HG02759 (cell line): ENCODE results near the gene BARX1.
"Not testable (repeated sequence)": the region's sequence is repeated elsewhere in the genome, so short reads cannot be mapped to it uniquely, and the experiment has no call there.

ENCODE experiments used
- ATAC-seq: cut with Tn5 transposase; IDR thresholded peaks from one replicate; pipeline ENCODE4 v1.9.1; 2021; ENCODE audit warnings: mild to moderate bottlenecking, moderate library complexity; ENCODE audit not compliant: unreplicated experiment

The BARX1 gene

DNA sequence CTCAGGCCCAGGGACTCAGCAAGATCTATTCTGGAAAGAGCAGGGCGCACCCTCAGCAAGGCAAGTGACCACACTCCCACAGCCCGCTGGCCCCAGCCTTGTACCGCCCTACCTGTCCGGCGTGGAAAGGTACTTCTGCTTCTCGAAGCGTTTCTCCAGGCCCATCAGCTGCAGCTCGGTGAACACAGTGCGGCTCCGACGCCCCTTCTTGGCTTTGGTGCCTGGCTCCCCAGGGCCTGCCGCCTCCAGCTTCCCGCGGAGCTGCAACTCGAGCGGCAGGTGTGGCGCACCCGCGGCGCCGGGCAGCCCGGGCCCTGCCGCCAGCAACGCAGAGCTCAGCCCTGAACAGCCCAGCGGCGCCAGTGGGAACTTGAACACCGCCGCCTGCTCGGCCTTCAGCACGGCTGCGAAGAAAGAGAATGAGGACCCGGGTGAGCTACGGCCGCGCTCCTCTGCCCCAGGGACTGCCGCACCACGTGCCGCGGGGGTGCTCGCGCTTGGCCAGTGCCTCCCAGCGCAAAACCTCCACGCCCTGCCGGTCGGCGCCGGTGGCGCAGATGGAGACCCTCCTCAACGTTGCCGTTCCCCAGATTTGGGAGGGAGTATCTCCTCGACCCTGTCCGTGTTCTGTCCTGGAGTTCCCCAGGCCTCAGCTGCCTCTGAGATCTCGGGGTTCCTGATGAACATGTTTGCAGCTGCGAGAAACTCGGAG lies 2.2 kb downstream of the BARX1 start:
- no peak for ATAC-seq

DNA sequence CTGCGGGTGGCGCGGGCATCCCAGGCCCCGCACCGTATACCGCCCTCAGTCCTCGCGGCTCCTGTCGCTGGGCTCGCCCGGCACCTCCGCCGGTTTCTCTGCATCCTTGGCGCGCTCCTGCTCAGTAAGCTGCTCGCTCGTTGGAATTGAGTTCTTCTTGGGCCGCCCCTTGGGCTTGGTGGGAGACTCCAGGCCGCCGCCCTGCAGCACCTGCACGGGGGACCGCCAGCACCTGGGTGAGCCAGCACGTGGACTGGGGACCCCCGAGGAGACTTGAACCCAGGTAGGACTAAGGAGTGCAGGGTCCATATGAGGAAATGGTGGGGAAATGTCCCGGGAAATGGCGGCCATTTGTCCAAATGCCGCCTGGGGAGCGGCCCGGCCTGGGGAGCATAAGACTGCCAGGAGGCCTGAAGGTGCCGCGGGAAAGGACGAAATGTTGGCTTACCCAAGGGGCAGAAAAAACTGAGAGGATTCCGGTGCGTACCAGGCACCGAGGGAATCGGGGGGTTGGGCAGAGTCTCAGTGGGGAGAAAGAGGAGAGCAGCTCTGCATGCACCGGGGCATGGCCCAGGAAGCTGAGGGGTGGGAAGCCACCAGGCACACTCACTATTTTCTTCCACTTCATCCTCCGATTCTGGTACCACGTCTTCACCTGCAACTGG lies 2.9 kb downstream of the BARX1 start:
- no peak for ATAC-seq

DNA sequence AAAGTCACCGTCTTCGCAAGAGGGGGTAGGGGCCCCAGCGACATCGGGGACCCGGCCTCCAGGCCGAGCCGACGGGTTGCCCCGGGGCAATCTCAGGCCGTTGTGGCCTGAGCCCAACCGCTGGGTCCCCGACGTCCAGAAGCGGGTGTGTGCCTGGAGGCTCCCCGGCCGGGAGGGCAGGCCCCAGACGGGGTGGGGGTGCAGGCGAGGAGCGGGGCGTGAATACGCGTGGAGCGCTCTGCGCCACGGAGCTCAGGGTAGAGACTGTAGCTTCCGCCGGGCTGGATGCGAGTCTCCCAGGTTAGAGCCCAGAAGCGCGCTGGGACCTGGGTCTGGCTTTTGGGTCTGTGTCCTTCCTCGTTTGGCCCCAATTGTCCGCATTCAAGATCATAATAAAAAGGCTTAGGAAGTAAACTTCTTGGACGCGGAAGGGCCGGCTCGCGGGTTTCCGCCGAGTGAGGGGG lies 3.5 kb downstream of the BARX1 start:
- ATAC-seq, result no peak

DNA sequence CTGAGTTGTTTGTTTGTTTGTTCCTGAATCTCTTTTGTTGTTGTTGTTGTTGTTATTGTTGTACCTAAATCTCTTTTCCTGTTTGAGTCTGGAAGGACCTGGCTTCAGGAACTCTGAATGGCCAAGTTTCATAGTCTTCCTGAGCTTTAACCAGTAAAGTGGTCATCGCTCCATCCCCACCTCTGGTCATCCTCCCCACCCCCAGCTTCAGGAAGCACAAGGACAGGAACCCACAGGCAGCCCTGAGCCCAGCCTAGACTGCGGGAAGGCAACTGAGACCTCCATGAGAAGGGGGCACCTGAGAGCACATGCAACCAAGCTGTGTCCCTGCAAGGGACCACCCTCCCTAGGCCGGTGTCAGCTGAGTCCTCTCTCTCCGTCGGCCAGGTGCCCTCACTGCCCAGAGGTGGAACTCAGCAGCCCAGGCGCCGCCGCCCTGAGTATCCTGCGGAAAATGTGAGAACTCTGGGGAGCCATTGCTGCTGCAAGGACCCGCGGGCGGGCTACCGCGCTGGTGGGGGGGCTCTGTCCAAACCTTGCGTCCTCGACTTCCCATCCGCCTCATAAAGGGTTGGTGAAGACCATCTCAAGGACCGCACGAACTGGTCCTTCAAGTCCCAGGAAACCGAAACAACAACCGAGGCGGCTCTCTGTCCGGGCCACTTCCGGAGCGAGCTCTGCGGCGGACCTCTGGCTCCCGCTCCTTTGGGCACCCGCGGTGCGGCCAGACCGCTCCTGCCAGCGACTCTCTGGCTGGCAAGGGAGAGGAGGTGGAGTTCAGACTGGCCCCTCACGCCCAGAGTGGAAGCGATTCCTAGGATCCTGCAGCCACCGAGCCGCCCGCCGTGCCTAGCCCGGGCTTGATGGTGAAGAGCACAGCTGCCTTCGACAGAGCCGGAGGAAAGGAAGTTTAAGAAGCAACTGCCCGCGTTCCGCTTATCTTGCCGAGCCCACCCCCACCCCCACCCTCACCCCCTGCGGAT lies 4.2 kb downstream of the BARX1 start:
- no peak for ATAC-seq

DNA sequence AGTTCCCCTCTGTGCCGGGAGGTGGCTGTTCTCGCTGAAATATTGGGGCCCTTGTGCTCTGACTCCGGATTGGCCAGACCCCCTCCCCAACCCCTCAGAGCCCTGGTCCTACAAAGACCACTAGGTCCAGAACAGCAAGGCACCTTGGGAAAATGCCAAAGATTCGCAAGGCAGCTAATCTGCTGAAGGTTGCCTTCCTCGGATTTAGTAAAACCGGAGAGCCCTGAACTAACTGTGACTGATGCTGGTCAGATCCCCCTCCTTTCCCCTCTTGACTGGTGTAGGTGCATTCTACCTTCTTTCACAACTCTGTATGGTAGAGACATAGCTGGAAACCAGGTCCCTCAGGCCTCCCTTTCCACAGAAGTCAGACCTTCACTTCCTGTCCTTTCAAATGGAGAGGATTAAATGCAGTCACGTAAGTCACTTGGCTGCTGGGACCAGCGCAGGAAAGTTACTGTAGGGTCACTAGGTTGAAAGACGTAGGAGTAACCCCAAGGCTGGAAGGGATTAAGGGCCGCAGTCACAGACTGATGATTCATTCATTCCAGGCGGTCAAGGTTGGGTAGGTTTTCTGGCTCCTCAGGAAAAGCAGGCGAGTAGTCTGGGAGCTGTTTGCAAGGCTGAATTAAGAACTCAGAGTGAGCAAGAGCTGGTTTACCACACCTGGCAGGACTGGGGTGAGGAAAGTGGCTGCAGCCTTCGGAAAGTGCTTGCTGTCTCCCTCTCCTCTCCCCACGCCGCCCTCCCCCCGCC lies 5.3 kb downstream of the BARX1 start:
- ATAC-seq, result no peak

DNA sequence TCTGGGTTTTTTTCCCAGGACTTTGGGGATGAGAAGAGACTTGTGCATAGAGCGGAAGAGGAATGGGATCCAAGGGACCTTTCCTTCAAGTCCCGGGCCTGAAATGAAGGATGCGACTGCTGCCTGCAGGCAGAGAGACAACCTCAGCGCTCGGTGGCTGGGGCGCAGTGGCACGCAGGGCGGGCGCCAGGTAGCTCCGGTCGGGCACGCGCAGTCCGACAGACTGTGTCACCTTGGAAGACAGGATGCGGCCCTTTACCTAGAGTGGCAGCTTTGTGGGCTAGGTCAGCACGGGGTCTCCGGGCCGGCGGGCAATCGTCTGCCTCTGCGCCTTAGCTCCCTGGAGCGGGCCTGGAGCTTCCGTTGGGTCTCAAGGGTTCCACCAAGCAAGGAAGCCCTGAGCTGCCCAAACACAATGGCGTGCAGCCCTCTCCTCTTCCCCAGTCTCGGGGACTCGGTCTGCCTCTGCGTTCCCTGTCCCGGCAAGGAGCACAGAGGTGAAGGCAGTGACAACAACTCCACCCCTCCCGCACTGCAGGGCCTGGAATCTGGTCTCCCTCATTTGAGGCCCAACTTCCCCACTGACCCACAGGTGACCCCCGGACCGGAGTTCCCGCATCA lies 6.0 kb downstream of the BARX1 start:
- ATAC-seq, result no peak

DNA sequence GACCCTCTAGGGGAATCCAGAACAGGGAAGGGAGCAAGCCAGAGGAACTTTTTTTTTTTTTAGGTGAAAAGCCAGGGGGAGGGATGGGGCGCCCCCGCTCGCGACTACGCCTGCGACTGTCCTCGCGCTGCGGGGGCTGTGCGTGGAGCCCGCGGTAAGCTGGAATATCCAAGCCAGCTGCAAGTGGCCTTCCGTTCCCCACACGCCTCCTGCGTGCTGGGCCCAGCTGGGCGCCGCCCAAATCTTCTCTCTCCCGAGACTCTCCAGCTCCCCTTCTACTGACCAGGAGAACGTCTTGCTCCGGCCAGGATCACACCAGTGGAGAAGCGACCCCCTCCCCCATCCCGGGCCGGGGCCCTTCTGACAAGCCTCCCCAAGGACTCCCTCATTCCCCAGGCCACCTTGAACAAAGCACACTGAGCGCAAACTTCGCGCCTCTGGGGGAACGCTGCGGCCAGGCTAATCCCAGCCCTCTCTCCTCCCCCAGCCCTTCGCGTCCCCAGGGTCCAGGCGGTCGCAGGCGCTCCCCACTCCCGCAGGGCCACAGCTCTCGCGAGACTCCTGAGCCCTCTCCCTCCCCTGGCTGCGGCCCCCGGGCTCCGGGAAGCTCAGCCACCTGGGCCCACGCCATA lies 6.6 kb downstream of the BARX1 start:
- no peak for ATAC-seq

DNA sequence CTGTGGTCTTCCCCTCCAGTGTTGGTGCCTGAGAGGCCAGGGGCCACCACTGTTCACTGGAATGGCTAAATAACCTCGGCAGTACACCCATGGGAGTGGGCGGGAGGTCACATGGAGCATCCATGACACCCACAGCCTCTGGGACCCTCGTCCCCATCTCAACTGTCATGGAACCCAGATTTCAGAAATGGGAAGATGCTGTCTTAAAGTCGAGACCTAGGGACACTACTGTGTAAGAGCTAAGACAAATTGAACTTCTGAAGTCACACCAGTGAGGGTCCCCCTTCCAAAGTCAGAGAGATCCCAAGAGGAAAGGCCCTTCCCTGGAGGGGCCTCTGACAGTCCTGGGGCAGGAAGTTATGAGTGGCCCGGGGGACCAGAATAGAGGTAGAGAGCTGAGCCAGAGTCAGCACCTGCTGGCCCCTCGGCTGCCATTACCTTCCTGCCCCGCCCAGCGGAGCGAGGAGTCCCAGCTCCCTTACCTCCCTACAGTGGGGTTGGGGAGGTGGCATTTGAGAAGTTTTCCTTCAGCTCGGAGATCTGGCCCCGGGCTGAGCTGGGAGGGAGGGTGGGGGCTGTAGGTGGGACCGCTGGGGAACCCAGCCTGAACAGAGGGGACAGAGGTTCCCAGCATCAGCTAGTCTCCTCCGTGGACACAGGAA lies 7.6 kb downstream of the BARX1 start:
- no peak for ATAC-seq

DNA sequence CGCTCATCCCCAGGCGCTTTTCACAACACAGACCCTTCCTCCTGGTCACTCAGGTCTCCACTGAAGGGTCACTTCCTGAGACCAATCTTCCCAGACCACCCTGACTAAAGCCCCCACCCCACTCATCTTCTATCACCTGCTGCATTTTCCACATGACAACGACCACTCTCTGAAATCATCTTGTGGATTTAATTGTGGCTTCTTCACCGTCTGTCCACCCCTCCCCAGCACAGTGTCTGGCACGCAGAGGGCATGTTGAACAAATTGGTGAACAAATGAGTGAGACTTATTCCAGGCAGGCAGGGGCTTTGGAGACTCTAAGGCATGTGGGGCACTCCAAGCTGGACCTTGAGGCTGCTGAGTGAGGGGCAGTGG lies 8.8 kb downstream of the BARX1 start:
- no peak for ATAC-seq

DNA sequence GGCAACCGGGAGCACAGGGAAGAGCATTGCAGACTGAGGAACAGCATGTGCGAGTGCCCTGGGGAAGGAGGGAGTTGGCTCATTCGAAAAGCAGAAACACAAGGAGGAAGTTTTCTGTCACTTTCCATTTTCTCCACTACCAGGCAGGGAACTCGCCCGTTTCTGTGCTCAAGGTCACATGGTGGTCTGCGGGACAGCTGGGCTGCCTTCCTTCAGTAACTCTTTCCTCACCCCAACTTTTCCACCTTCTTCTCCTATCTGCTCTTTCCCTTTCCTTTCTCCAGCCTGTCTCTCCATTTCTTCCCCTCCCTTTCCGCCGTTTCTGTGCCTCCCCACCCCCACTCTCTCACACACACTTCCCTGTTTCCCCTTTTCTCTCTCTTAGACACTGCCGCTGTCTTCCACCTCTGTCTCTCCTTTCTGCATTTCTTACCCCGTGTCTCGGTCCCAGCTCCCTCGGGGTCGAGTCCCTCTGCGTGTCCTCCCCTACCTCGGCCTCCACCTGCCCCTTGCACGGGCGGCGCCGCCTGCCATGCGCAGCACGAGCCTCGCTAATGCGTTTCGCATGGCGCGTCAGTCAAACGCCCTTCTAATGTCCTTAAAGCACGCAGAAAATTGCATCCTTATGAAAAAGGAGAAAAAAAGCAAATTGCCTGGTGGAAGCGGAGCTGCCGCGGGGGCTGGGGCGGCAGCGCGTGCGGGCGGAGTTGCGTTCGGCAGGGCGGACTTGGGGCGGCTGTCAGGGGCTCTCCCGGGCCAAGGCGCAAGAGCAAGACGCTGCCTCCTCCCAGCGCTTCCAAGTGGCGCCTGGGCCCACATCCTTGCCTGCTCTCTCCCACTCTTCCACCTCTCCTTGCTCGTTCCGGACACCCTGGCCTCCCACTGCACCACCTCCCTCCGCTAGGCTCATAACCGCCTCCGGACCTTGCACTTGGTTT lies 9.5 kb downstream of the BARX1 start:
- no peak for ATAC-seq

DNA sequence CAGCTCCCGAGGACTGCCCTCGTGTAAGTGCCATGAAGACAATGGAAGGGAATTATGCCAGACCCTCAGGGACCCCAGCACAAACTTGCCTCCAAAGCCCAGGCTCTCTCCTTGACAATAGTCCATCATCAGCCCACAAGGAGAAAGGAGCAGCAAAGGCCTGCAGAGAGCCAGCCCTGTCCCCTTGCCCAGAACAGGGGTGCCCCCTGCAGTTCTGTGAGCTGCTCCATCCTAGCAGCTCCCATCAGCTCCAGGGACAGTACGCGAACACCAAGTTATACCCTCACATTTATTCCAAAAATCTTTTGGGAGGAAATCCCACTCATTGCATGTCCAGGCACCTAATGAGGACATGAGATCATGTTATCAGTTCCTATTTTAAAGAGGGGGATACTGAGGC lies 11.1 kb downstream of the BARX1 start:
- ATAC-seq, result no peak

DNA sequence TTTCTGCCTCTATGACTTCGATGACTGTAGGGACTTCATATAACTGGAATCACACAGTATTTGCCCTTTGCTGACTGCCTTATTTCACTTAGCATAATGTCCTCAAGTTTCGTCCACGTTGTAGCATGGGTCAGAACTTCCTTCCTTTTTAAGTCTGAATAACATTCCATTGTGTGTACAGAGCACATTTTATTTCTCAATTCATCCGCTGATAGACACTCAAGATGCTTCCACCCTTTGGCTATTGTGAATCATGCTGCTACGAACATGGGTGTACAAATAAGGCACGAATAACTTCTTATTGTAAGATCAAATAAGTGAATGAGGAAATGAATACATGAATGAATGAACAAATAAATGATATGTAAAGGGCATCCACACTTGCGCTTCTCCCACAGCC lies 13.0 kb downstream of the BARX1 start:
- ATAC-seq, result no peak

DNA sequence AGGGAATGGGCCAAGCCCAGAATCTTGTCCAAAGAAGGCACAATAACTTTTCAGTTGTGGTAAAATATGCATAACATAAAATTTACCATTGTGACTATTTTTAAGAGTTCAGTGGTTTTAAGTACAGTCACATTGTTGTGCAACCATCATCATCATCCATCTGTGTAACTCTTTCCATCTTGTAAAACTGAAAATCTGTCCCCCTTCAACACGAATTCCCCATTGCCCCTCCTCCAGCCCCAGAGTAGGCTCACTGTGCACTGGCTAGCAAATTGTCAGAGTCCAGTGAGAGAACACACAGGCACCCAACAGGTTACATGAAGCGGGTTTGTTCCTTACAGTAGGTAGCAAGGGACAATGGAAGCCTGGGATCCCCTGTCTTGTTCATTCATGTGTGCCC lies 13.7 kb downstream of the BARX1 start:
- ATAC-seq, result no peak

DNA sequence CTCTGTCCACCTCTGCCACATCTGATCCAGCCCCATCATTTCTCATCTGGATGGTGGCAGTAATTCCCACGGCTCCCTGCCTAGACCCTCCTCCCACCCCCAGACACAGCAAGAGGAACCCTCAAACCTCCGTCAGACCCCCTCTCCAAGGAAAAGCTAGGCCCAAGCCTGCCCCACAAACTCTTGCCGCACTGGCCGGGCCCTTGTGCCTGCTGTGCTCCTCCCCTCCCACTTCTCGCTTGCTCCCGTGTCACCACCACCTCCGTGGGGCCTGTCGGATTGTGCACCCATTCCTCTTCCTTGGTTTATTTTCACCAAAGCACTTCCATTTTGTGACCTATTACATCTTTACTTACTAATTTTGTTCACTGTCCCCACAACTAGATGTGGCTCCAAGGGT lies 14.2 kb downstream of the BARX1 start:
- no peak for ATAC-seq

DNA sequence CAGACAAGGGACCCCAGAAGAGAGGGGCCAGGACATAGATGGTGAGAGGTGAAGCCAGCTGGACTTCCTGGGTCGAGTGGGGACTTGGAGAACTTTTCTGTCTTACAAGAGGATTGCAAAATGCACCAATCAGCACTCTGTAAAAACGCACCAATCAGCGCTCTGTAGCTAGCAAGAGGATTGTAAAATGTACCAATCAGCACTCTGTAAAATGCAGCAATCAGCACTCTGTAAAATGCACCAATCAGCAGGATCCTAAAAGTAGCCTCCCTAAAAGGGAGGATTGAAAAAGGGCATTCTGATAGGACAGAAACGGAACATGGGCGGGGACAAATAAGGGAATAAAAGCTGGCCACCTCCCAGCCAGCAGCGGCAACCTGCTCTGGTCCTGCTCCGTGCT lies 15.6 kb downstream of the BARX1 start:
- not testable (repeated sequence) for ATAC-seq

DNA sequence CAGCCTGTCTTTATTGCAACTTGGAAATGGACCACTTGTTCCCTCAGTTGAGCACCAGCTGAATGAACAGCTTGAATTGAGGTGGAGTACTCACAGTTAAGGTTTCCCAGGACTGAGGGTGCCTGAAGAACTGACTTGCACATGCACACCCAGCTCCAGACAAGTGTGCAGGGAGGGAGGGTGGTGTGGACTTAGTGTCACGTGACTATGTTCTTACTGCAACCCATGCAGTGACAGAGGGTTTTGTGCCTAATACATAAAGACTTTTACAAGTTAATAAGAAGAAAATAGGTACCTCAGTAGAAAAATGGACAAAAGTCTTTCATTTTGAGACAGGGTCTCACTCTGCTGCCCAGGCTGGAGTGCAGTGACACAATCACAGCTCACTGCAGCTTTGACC lies 18.0 kb downstream of the BARX1 start:
- no peak for ATAC-seq

DNA sequence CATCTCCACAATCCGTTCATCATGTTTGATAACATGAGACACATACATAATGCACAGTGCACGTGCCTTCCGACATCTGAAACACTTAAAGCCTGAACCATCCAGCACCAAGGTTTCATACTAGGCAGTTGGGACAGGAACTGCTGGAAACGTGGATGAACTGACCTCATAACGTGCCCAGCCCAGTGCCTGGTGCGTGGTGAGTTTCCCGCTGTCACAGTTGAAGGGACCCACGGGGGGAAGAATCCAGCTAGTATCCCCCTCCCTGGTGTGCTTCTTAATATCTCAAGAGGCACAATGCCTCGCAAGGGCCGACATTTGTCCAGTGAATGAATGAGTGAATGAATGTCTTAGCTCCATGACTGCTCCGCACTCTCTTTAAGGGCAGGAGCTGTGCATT lies 23.2 kb downstream of the BARX1 start:
- ATAC-seq, result no peak

DNA sequence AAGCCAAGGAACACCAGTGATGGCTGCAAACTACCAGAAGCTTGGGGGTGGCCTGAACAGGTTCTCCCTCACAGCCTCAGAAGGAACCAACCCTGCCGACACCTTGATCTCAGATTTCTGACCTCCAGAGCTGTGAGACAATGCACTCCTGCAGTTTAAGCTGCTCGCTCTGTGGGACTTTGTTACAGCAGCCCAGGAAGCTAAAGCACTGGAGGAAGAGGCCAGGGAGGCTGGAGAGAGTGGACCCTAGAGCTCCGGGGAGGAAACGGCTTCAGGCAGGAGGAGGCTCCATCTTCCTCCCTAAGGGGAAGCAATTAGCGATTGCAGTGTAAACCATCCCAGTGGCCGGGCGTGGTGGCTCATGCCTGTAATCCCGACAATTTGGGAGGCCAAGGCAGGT lies 25.1 kb downstream of the BARX1 start:
- ATAC-seq, result no peak
